ENCODE measurements around the gene STAT6.
A peak's percentile ranks its signal among the peaks of the same experiment; 100 is the strongest.

STAT6 gene

GRCh38 chr12:57107456-57108155 lies 3.6 kb downstream of the STAT6 start:
- Mint-ChIP-seq H3K9me3 (no peaks in the 10 kb centered on the region), H3K36me3 (ENCODE audit: low read depth) (peaks cover 31% of the 10 kb centered on the region), H3K27me3 (ENCODE audit: low read depth) (no peaks in the 10 kb centered on the region), H3K4me1 (peaks cover 50% of the 10 kb centered on the region), H3K4me3 (peak overlapping the region; percentile 33 to 45 (median 34)), H3K27ac (peak overlapping the region in 2 of 3 experiments; percentile 21 to 28)
- no peak for TF ChIP-seq CTCF (IDR thresholded peaks at IDR 0.05; ENCODE audit: unreplicated experiment in 3 of 3)

- H3K4me3 Mint-ChIP-seq, result no peak overlapping the region
- peaks cover 38% of the 10 kb centered on the region for H3K36me3 Mint-ChIP-seq (ENCODE audit: low read depth)
- H3K27ac Mint-ChIP-seq, result no peak overlapping the region
- no peaks in the 10 kb centered on the region for H3K27me3 Mint-ChIP-seq (ENCODE audit: low read depth)
- H3K9me3 Mint-ChIP-seq, result no peaks in the 10 kb centered on the region
- H3K4me1 Mint-ChIP-seq, result peaks cover 42% of the 10 kb centered on the region
- TF ChIP-seq CTCF (IDR thresholded peaks at IDR 0.05; ENCODE audit: unreplicated experiment in 3 of 3), result no peak
These were observed 5.0 kb downstream of the STAT6 start for GRCh38 chr12:57106021-57106708.

GRCh38 chr12:57105011-57105753 lies 6.0 kb downstream of the STAT6 start:
- no peak overlapping the region for H3K4me3 Mint-ChIP-seq
- no peaks in the 10 kb centered on the region for H3K9me3 Mint-ChIP-seq
- H3K4me1 Mint-ChIP-seq, result peaks cover 38% of the 10 kb centered on the region
- no peak overlapping the region for H3K27ac Mint-ChIP-seq
- no peak for TF ChIP-seq CTCF (IDR thresholded peaks at IDR 0.05; ENCODE audit: unreplicated experiment in 3 of 3)
- peaks cover 41% of the 10 kb centered on the region for H3K36me3 Mint-ChIP-seq (ENCODE audit: low read depth)
- no peaks in the 10 kb centered on the region for H3K27me3 Mint-ChIP-seq (ENCODE audit: low read depth)

- Mint-ChIP-seq H3K9me3 (no peaks in the 10 kb centered on the region), H3K4me1 (peaks cover 30% of the 10 kb centered on the region), H3K4me3 (no peak overlapping the region), H3K27ac (no peak overlapping the region), H3K27me3 (ENCODE audit: low read depth) (no peaks in the 10 kb centered on the region), H3K36me3 (ENCODE audit: low read depth) (peaks cover 49% of the 10 kb centered on the region)
- TF ChIP-seq CTCF (IDR thresholded peaks at IDR 0.05; ENCODE audit: unreplicated experiment in 3 of 3), result no peak
These were observed 6.8 kb downstream of the STAT6 start for GRCh38 chr12:57104292-57104910.

- Mint-ChIP-seq H3K27ac (no peak overlapping the region), H3K4me1 (peaks cover 30% of the 10 kb centered on the region), H3K27me3 (ENCODE audit: low read depth) (no peaks in the 10 kb centered on the region), H3K36me3 (ENCODE audit: low read depth) (peaks cover 54% of the 10 kb centered on the region), H3K9me3 (no peaks in the 10 kb centered on the region), H3K4me3 (no peak overlapping the region)
- TF ChIP-seq CTCF (IDR thresholded peaks at IDR 0.05; ENCODE audit: unreplicated experiment in 3 of 3), result no peak
These were observed 7.3 kb downstream of the STAT6 start for GRCh38 chr12:57103856-57104255.
